Stimulated activated naive CD4-positive, alpha-beta T cell (primary cell): ENCODE results near the gene SRGAP3.

Source experiments
- DNase-seq, 6 experiments: peaks; one replicate each; lab custom pipeline; 2025; lab: John Stamatoyannopoulos, UW

SRGAP3 gene

GRCh38 chr3:9225268-9225667, 24.2 kb downstream of the SRGAP3 start:
- no peak for DNase-seq

- DNase-seq = no peak
Measured at GRCh38 chr3:9224490-9224889, 25.0 kb downstream of the SRGAP3 start.

GRCh38 chr3:9223672-9224071, 25.8 kb downstream of the SRGAP3 start:
- DNase-seq = no peak

DNA sequence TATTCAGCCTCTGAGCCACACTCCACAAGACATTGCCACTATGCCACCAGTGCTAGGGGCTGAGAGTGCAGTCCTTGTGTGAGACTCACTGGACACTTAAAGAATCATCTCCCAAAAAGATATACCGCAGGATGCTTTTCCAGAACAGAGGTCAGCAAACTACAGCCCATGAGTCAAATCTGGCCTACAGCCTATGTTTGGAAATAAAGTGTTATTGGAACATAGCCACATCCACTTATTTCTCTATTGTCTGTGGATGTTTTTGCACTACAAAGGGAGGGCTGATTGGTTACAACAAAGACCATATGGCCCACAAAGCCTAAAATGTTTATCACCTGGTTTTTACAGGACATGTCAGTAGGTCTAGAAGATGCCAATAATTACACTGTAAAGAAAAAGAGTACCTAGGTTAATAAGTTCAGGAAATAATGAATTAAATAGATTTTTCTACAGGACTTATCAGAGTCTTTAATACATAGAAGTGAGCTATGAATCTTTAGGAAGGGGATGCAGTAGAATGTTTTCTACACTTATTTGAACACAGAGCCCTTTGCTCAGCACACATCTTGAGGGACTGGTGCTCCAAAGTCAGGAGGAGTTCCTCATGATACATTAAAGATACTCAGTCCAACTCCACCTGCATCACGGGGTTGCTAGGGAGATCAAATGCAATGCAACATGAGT, 26.3 kb downstream of the SRGAP3 start:
- DNase-seq = no peak

DNA sequence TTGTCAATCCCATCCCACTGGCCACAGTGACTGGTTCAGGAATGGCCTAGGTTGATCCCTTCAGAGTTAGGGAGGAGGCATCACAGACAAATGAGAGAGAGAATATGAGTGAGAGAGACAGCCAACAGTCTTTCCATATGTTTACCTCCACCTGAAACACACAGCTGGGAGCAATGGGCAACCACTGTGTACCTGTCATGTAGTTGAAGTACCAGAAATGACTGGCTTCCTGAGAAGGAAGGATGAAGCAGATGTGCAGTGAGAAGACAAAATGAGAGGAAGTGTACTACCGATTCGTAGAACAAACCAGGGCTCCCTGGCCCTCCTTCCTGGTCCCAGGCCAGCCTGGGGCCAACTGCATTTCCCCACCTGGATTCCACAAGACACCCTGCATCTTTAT, 27.4 kb downstream of the SRGAP3 start:
- DNase-seq = no peak

DNA sequence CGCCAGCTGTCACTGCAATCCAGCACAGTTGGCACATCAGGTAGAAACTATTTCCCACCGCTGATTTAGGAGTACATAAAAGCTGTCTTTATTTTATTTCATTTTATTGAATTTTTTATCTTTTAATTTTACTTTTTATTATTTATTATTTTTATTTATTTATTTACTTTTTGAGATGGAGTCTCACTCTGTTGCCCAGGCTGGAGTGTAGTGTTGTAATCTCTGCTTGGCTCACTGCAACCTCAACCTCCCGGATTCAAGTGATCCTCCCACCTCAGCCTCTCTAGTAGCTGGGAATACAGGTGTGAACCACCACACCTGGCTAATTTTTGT, 31.0 kb downstream of the SRGAP3 start:
- DNase-seq = no peak

GRCh38 chr3:9217784-9218513, 31.5 kb downstream of the SRGAP3 start:
- DNase-seq = no peak

- no peak for DNase-seq
Measured at GRCh38 chr3:9216736-9217135, 32.7 kb downstream of the SRGAP3 start.

DNA sequence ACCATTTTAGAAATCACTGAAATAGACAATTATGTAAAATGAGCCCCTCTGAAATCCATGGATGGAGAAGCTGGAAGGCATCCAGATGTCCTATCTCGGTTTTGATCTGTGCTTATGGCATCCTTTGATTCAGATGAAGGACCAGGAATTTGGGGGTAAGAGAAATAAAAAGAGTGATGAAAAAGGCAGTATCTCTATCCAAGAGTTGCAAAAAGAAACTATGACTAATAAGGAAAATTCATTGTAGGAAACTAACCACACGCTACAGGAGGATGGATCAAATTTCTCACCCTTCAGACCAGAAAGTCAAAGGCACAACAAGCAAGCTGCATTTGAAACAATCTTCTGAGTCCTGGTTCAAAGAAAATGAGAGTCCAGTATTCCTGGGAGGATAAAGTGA, 34.8 kb downstream of the SRGAP3 start:
- no peak for DNase-seq

DNA sequence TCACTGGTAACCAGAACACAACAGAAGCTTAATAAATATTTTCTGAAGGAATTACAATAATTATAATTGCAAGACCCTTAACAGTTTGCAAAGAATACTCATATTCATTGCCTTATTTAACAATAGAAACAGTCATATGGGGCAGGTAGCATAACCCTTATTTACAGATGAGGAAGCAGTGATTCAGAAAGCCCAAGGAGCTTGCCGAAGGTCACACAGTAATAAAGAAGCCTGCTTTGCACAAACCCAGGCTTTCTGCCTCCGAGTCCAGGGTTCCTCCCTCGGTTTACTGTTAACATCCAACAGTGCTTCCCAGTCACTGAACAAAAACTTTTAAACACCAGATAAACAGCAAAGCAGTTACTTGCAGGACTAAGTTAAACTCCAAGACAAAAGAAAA, 35.3 kb downstream of the SRGAP3 start:
- no peak for DNase-seq

- no peak for DNase-seq
Measured at GRCh38 chr3:9213019-9213634, 36.3 kb downstream of the SRGAP3 start.

DNA sequence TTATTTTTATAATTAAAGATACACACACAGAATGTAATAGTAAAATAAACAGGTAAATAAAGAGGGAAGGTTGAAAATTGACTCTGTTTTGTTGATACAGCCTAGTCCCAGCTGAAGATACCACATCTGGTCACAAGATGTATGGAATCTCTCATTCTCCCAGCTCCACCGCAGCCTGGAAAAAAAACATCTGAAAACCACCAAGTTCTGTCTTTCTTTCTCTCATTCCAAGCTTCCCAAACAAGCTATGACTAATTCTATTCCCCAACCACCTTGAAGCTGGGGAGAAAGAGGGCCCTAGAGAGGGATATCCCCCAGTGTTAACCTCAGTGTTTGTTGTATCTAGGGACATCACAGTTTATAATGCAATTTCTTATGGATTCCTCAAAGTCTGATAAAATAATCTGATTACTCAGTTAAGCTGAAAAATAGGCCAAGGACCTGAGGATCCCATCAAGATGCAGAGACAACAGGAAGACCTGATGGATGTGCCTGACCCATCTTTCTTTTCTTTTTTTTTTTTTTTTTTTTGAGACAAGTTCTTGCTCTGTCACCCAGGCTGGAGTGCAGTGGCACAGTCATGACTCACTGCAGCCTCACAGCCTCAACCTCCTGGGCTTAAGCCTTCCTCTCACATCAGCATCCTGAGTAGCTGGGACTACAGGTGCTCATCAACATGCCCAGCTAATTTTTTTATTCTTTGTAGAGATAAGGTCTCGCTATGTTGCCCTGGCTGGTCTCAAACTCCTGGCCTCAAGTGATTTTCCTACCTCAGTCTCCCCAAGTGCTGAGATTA, 38.1 kb downstream of the SRGAP3 start:
- no peak for DNase-seq

DNA sequence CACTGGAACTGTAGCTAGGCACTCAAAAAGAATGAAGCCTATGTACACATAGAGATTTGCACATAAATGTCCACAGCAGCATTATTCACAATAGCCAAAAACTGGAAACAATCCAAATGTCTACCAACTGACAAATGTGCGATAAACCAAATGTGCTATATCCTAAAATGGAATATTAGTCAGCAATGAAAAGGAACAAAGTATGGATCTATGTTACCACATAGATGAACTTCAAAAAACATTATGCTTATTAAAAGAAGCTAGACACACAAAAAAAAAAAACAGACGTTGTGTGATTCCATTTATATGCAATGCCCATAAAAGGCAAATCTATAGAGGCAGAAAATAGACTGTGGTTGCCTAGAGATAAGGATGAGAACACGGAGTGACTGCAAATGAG, 39.7 kb downstream of the SRGAP3 start:
- no peak for DNase-seq

- no peak for DNase-seq
Measured at GRCh38 chr3:9208605-9209152, 40.8 kb downstream of the SRGAP3 start.

DNA sequence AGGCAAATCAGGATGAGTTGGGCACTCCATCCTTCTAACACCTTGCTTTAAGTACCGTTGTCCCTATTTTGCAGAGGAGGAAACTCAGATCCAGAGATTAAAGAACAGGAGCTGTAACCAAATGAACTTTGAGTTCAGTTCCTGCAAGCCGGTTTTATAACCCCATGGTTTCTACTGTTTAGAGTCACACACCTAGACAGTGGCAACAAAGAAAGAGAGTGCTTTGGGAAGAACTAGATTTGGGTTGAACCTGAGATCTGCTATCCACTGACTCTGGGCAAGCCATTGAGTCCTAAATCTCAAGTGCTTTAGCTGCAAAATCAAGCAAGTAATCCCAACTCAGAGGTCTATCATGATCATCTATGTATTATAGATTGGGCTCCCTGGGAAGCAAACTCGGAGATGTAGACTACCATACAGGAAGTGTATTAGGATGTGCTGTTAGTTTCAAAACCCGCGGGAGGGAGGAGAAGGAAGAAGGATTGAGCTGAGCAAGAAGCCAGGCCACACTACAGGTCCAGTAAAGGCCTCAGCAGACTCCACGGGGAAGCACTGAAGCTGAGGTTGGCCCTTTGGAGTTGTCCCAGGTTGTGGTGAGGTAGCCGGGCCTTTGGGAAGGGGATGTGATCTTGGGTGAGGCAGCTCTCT, 42.2 kb downstream of the SRGAP3 start:
- no peak for DNase-seq

DNA sequence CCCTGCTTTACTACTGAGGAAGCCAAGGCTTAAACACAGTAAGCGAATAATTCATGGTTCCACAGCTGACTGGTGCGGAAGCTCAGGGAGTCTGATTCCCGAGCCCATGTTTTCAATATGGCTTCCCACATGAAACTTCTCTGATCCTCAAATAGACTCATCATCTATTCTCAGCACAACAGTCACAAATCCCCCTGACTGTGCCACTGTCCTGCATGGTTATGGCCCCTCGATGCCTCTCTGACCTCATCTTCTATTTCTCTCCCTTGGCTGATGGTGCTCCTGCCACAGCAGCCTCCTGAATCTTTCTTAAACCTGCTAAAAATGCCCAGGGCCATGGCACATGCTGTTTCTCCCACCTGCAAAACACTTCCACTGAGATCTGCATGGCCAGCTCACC, 43.2 kb downstream of the SRGAP3 start:
- DNase-seq = no peak

GRCh38 chr3:9205345-9206143, 43.9 kb downstream of the SRGAP3 start:
- DNase-seq = no peak

- DNase-seq = no peak
Measured at GRCh38 chr3:9204253-9204992, 45.0 kb downstream of the SRGAP3 start.

- DNase-seq = no peak
Measured at GRCh38 chr3:9203317-9203716, 46.1 kb downstream of the SRGAP3 start.

GRCh38 chr3:9202546-9202945, 46.9 kb downstream of the SRGAP3 start:
- DNase-seq = no peak
